ENCODE results near the gene A2M.

Gene A2M

DNA sequence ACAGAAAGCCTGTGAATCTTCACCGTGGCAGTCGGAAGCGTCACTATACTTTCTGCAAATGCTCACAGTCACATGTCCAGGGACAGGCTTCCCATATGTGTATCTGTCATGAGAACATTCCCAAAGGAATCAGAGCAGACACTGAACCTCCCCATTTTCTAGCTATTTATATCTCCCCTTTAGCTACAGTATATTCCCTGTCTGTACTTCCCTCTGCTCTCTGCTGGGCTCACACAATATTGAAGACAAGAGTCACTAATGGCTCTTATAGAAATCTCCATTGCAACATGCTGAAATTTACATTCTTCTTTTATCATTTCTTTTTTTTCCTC lies 8.2 kb downstream of the A2M start:
- in situ Hi-C loops (cut with MboI; ENCODE audit: low sequenced_read_pairs, unreplicated experiment) = no loop called here
- no peak for DNase-seq (ENCODE audit: low spot score)
- TF ChIP-seq, protein P1, sequence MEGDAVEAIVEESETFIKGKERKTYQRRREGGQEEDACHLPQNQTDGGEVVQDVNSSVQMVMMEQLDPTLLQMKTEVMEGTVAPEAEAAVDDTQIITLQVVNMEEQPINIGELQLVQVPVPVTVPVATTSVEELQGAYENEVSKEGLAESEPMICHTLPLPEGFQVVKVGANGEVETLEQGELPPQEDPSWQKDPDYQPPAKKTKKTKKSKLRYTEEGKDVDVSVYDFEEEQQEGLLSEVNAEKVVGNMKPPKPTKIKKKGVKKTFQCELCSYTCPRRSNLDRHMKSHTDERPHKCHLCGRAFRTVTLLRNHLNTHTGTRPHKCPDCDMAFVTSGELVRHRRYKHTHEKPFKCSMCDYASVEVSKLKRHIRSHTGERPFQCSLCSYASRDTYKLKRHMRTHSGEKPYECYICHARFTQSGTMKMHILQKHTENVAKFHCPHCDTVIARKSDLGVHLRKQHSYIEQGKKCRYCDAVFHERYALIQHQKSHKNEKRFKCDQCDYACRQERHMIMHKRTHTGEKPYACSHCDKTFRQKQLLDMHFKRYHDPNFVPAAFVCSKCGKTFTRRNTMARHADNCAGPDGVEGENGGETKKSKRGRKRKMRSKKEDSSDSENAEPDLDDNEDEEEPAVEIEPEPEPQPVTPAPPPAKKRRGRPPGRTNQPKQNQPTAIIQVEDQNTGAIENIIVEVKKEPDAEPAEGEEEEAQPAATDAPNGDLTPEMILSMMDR (IDR thresholded peaks at IDR 0.05; ENCODE audit: borderline replicate concordance, control extremely low read depth, extremely low read depth, insufficient read depth, missing control alignments) = no peak

DNA sequence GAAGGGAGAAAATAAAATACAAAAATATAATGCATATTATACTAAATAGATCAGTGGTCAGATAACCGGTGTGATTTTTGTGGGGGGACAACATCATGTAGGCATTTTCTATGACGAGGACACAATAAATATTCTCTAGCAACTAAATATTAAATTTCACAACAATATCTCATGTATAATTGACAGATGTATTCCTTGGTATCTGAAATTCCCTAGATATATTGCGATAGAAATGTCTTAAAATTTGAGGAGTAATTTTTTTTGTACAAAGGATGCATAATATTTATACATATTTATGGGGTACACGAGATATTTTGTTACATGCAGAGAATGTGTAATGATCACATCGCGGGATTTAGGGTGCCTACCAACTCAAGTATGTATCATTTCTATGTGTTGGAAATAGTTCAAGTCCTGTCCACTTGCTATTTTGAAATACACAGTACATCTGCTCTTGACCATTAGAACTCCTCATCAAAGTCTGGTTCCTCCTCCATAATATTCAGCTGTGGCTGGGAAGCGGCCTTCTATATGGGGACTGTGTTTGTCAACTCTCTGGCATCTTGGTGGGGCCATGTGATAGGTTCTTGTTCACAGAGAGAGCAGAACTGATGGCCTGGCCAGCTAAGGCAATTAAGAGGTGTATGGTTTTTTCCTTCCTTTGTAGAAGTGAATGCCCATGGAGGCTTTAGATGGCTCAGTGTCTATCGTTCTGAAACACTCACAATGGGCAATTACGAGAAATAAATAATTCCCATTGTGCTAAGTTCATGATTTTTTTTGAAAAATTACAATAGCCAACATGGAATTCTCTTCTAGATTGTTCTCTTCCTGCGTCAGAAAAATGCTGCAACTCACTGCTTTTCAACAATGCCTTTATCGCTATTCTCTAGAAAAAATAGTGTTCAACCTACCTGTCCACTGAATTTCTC lies 8.8 kb downstream of the A2M start:
- in situ Hi-C loops (cut with MboI; ENCODE audit: low sequenced_read_pairs, unreplicated experiment) = no loop called here
- no peak for DNase-seq (ENCODE audit: low spot score)
- TF ChIP-seq, protein P1 (IDR thresholded peaks at IDR 0.05; ENCODE audit: borderline replicate concordance, control extremely low read depth, extremely low read depth, insufficient read depth, missing control alignments) = no peak

DNA sequence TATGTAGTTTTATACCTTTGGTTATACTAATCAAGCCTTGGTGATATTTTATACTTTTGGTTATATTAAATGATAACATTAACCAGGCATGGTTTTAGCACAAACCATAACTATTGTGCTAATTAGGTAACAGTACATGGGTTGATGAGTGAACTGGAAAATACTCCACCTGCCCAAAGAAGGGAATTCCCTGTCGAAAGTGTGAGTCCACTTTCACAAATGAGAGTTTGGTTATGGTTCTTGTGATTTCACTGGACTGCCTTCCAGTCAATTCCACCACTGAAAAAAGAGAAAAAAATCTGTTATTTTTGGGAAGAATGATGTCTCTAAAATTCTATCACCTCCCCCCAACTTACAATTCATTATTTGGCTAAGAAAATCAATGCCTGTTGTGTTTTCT lies 9.7 kb downstream of the A2M start:
- no peak for DNase-seq (ENCODE audit: low spot score)
- TF ChIP-seq, protein P1 (IDR thresholded peaks at IDR 0.05; ENCODE audit: borderline replicate concordance, control extremely low read depth, extremely low read depth, insufficient read depth, missing control alignments) = no peak
- in situ Hi-C loops (cut with MboI; ENCODE audit: low sequenced_read_pairs, unreplicated experiment) = no loop called here

DNA sequence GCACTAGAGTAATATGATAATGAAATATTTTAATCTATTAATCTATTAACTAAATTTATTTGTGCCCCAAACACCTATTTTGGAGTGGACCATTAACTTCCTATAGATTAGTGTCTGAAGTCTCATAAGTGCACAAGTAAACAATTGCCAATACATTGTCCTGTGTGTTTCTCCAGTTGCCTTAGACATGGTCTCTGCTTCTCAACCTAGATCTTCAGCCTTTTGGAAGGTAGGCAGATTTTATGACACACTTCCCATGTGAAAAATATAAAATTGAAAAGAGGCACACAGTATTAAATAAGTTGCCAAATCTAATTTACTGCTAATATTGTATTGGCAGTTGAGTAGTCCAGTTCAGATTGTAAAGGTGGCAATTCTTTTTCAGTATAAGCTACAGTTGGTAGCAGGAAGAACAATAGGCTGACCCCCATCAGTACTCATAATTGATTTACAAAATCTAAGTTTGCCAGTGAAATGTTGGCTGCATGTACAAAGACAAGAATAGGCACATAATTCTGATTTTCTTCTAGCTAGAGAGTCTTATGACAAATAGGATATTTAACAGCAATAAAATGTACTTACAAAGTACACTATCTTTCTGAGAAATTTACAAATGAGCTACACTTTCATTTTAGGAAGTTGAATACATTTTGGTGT lies 10.8 kb downstream of the A2M start:
- DNase-seq (ENCODE audit: low spot score) = no peak
- in situ Hi-C loops (cut with MboI; ENCODE audit: low sequenced_read_pairs, unreplicated experiment) = no loop called here
- TF ChIP-seq, protein P1 (IDR thresholded peaks at IDR 0.05; ENCODE audit: borderline replicate concordance, control extremely low read depth, extremely low read depth, insufficient read depth, missing control alignments) = no peak

DNA sequence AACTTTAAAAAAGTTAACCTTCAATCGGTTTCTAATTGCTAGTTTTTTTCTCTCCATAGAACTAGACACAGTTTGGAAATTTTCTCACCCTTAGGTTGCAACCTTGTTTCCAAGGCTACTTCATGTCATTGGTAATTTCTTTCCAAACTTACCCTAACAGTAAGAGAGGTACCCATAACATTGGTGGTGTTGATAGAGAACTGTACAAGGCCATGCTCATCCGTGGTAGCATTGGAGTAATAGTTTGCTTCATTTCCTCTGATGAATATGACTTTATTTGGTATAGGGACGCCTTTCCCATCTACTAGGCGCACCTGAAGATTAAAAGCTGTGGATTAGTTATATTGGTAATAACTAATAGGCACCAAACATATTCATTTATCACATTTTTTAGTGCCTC lies 11.6 kb downstream of the A2M start:
- TF ChIP-seq, protein P1 (IDR thresholded peaks at IDR 0.05; ENCODE audit: borderline replicate concordance, control extremely low read depth, extremely low read depth, insufficient read depth, missing control alignments) = no peak
- in situ Hi-C loops (cut with MboI; ENCODE audit: low sequenced_read_pairs, unreplicated experiment) = no loop called here
- DNase-seq (ENCODE audit: low spot score) = no peak

DNA sequence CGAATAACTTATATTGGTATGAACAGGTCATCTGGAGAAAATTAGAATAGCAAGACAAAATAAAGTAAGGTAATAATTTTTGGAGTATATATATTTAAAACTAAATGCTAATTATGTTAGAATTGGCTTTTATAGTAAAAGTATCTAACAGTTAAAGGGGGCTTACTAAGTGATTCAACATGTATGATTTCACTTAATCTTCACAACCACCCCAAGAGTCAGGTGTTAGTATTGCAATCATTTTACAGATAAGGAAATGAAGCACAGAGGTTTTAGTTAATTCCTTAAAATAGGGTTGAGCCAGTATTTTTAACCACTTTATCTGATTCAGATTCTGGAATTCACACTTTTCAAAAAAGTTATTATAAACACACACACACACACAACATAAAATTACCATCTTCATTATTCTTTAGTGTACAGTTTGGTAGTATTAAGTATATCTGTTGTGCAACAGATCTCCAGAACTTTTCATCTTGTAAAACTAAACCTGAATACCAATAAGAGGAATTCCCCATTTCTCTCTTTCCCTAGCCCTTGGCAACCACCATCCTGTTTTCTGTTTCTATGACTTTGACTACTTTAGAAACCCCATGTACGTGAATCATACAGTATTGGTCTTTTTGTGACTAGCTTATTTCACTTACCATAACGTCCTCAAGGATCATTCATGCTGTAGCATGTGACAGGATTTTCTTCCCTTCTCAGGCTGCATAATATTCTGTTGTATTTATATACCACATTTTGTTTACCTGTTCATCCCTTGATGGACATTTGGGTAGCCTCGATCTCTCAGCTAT lies 12.5 kb downstream of the A2M start:
- TF ChIP-seq, protein P1 (IDR thresholded peaks at IDR 0.05; ENCODE audit: borderline replicate concordance, control extremely low read depth, extremely low read depth, insufficient read depth, missing control alignments) = no peak
- DNase-seq (ENCODE audit: low spot score) = no peak
- in situ Hi-C loops (cut with MboI; ENCODE audit: low sequenced_read_pairs, unreplicated experiment) = no loop called here
